ENCODE data around the gene H2AZ2. TPM values are rescaled to one million over a fixed set of nuclear protein-coding genes. Genes with fewer than 3 reads are reported as not detected.

H2AZ2 gene
- 157 TPM for polyA plus RNA-seq (2013, experiment 1 of 2)
- polyA plus RNA-seq (2013, experiment 2 of 2) = 193 TPM

DNA sequence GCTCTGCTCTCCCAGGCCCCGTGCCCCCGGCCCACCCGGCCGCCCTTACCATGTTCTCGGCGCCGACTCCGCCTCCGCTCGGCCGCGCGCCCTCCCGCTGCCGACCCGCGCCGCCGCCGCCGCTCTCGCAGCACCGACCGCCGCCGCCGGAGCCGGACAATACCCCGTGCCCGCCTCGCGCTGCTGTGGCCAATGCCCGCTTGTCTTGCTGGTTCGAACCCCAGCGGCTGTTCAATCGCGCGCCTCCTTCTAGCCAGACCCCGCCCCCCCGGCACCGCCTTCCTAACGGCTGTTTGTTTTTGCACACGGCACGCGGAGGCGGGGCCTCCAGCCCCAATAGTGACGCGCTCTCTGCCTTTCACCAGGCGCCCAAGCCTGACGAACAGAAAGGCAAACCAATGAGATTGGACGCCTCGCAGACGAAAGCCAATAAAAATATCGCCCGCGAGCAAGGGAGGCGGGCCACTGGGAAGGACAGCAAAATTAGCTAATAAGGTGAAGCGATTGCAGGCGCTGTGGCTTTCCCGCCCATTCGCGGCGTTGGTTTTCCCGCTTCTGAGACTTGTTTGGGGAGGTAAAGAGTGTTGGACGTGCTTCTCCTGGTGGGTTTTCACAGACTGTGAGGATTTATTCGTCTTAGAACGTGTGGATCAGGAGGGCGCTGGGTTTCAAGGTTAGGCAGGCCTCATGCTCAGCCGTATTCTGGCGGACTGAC, at the start of gene H2AZ2:
Gene H2AZ2, minus strand, starts transcription at position 168 of the 715 bp plus-strand sequence. Its CDS starts 116 bp downstream, at position 52.
- H3K4me3 ChIP-seq (ENCODE audit: low read length) = peak within 1 kb of the TSS; percentile 82
- no peaks in the 10 kb centered on the region for H3K36me3 ChIP-seq (ENCODE audit: insufficient read depth, low read length)
- WGBS = under 1% methylated on average over 70 of the region's 70 CpGs
- peaks cover 8% of the 10 kb centered on the region; the same call in 1 of the 2 replicates for H3K4me1 ChIP-seq (ENCODE audit: insufficient read depth, low read length)
- no peaks in the 10 kb centered on the region for H3K27me3 ChIP-seq (ENCODE audit: insufficient read depth, low read length)
- no peaks in the 10 kb centered on the region for H3K9me3 ChIP-seq (ENCODE audit: insufficient read depth, low read depth, low read length)
- H3K27ac ChIP-seq (ENCODE audit: low read depth, low read length) = peak within 1 kb of the TSS; percentile 96
- H3K9ac ChIP-seq (ENCODE audit: low read depth, low read length) = peak within 1 kb of the TSS; percentile 93

DNA sequence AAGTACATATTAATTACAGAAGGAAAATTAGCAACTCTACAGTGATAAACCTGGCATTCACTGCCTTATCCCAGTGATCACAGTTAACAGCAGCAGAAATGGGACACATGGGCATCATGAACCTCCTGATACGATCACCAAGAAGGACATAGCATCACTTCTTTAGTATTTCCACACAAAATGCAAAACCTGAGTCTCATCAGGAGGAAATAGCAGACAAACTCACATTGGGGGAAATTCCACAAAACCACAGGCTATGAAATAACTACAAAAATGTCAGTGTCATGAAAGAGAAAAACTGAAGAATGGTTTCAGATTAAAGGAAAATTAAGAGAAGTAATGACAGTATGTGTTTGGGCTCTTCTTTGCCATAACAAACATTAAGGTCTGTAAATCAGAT, 49.4 kb upstream of the H2AZ2 start:
- 86% methylated on average over 1 of the region's 1 CpG for WGBS

GRCh38 chr7:44894888-44895580, 47.1 kb upstream of the H2AZ2 start:
- Histone ChIP-seq H3K27me3 (ENCODE audit: insufficient read depth, low read length) (no peaks in the 10 kb centered on the region), H3K4me3 (ENCODE audit: low read length) (no peak overlapping the region), H3K27ac (ENCODE audit: low read depth, low read length) (no peak overlapping the region), H3K9ac (ENCODE audit: low read depth, low read length) (no peak overlapping the region), H3K9me3 (ENCODE audit: insufficient read depth, low read depth, low read length) (no peaks in the 10 kb centered on the region), H3K4me1 (ENCODE audit: insufficient read depth, low read length) (no peaks in the 10 kb centered on the region), H3K36me3 (ENCODE audit: insufficient read depth, low read length) (no peaks in the 10 kb centered on the region)
- 87% methylated on average over 4 of the region's 4 CpGs for WGBS

More for the DNA sequence above, 49.4 kb upstream of the H2AZ2 start:
- no peaks in the 10 kb centered on the region for H3K27me3 ChIP-seq (ENCODE audit: insufficient read depth, low read length)
- H3K27ac ChIP-seq (ENCODE audit: low read depth, low read length) = no peak overlapping the region
- H3K36me3 ChIP-seq (ENCODE audit: insufficient read depth, low read length) = no peaks in the 10 kb centered on the region
- H3K4me1 ChIP-seq (ENCODE audit: insufficient read depth, low read length) = no peaks in the 10 kb centered on the region
- no peaks in the 10 kb centered on the region for H3K9me3 ChIP-seq (ENCODE audit: insufficient read depth, low read depth, low read length)
- no peak overlapping the region for H3K4me3 ChIP-seq (ENCODE audit: low read length)
- H3K9ac ChIP-seq (ENCODE audit: low read depth, low read length) = no peak overlapping the region

GRCh38 chr7:44893710-44894234, 45.9 kb upstream of the H2AZ2 start:
- Histone ChIP-seq H3K27me3 (ENCODE audit: insufficient read depth, low read length) (no peaks in the 10 kb centered on the region), H3K27ac (ENCODE audit: low read depth, low read length) (no peak overlapping the region), H3K4me1 (ENCODE audit: insufficient read depth, low read length) (no peaks in the 10 kb centered on the region), H3K9ac (ENCODE audit: low read depth, low read length) (no peak overlapping the region), H3K4me3 (ENCODE audit: low read length) (no peak overlapping the region), H3K36me3 (ENCODE audit: insufficient read depth, low read length) (no peaks in the 10 kb centered on the region), H3K9me3 (ENCODE audit: insufficient read depth, low read depth, low read length) (no peaks in the 10 kb centered on the region)
- 74% methylated on average over 8 of the region's 8 CpGs for WGBS

- 88% methylated on average over 1 of the region's 1 CpG for WGBS
- Histone ChIP-seq H3K9me3 (ENCODE audit: insufficient read depth, low read depth, low read length) (no peaks in the 10 kb centered on the region), H3K27ac (ENCODE audit: low read depth, low read length) (no peak overlapping the region), H3K36me3 (ENCODE audit: insufficient read depth, low read length) (no peaks in the 10 kb centered on the region), H3K4me3 (ENCODE audit: low read length) (no peak overlapping the region), H3K9ac (ENCODE audit: low read depth, low read length) (no peak overlapping the region), H3K27me3 (ENCODE audit: insufficient read depth, low read length) (no peaks in the 10 kb centered on the region), H3K4me1 (ENCODE audit: insufficient read depth, low read length) (no peaks in the 10 kb centered on the region)
Observed at GRCh38 chr7:44891791-44892190, 43.9 kb upstream of the H2AZ2 start.

GRCh38 chr7:44891372-44891771, 43.5 kb upstream of the H2AZ2 start:
- Histone ChIP-seq H3K27me3 (ENCODE audit: insufficient read depth, low read length) (no peaks in the 10 kb centered on the region), H3K36me3 (ENCODE audit: insufficient read depth, low read length) (no peaks in the 10 kb centered on the region), H3K4me3 (ENCODE audit: low read length) (no peak overlapping the region), H3K4me1 (ENCODE audit: insufficient read depth, low read length) (no peaks in the 10 kb centered on the region), H3K9me3 (ENCODE audit: insufficient read depth, low read depth, low read length) (no peaks in the 10 kb centered on the region), H3K9ac (ENCODE audit: low read depth, low read length) (no peak overlapping the region), H3K27ac (ENCODE audit: low read depth, low read length) (no peak overlapping the region)
- 70% methylated on average over 2 of the region's 2 CpGs for WGBS

DNA sequence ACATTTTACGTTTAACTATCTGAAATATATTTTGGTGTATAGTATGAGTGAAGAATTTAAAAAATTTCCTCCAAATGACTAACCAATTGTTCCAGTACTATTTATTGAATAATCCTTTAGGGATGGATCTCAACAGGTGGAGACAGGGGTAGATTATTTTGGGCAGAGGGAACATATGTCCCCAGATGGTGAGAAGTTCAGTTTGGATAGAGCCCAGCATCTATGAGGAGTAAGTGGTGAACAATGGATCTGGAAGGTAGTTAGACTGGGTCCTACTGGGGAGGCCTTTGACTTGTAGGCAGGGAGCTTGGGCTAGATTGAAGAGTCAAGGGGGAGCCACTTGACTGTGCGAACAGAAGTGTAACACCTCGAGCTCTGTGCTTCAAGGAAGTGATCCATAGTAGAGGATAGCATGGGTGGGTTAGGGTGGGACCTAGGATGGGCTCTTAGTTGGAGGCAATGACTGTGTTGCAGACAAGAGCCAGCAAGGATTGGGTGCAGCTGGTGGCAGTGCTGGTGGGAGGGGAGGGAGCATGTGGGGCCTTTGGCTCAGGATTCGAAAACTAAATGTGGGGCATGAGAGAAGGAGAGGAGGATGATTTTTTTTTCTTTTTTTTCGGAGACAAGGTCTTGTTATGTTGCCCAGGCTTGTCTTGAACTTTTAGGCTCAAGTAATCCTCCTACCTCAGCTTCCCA, 41.3 kb upstream of the H2AZ2 start:
- no peaks in the 10 kb centered on the region for H3K27me3 ChIP-seq (ENCODE audit: insufficient read depth, low read length)
- no peaks in the 10 kb centered on the region for H3K36me3 ChIP-seq (ENCODE audit: insufficient read depth, low read length)
- 87% methylated on average over 3 of the region's 5 CpGs for WGBS
- H3K27ac ChIP-seq (ENCODE audit: low read depth, low read length) = no peak overlapping the region
- H3K9ac ChIP-seq (ENCODE audit: low read depth, low read length) = no peak overlapping the region
- H3K4me1 ChIP-seq (ENCODE audit: insufficient read depth, low read length) = no peaks in the 10 kb centered on the region
- H3K9me3 ChIP-seq (ENCODE audit: insufficient read depth, low read depth, low read length) = no peaks in the 10 kb centered on the region
- no peak overlapping the region for H3K4me3 ChIP-seq (ENCODE audit: low read length)

GRCh38 chr7:44887293-44887692, 39.4 kb upstream of the H2AZ2 start:
- Histone ChIP-seq H3K36me3 (ENCODE audit: insufficient read depth, low read length) (peaks cover 19% of the 10 kb centered on the region), H3K9me3 (ENCODE audit: insufficient read depth, low read depth, low read length) (no peaks in the 10 kb centered on the region), H3K9ac (ENCODE audit: low read depth, low read length) (no peak overlapping the region), H3K27me3 (ENCODE audit: insufficient read depth, low read length) (no peaks in the 10 kb centered on the region), H3K4me1 (ENCODE audit: insufficient read depth, low read length) (peaks cover 19% of the 10 kb centered on the region), H3K27ac (ENCODE audit: low read depth, low read length) (no peak overlapping the region), H3K4me3 (ENCODE audit: low read length) (no peak overlapping the region)
- 86% methylated on average over 6 of the region's 6 CpGs for WGBS

DNA sequence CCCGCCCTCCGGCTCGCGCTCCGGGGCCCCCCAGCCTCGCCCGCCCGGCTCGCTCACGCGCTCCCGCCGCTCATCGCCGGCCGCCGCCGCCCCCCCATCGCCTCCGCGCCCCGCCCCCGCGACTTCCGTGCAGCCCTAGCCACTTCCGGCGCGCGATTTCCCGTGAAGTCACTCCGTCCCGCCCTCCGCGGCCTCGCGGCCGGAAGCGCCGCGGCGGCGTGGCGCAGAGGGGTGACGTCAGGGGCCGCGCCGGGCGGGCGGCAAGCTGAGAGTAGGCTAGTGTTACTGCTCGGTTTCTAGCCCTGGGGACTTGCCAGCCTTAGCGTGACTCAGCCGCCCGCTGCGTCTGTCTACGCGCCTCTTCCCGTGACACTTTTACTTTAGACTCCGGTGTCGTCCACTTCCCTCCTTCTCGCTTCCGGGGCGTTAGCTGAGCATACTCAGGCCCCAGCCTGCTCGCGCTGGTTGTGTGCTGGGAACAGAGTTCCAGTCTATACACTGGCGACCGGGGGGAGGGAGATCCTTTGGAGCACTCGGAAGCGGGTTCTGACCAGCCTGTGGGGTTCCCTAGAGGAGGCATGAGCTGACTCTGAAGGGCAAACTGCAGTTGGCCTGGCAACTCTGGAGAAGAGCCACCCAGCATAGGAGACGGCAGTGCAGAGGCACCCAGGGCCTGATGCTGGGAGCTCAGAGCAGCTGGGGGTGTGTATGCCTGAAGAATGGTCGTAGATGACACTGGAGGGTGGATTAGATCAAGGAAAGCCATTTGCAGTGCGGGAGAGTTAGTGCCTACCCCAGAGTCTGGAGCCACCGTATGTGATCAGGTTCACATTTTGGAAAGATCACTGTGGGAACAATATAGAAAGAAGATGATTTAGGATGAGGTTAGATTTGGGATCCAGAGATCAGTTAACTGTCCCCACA, 37.8 kb upstream of the H2AZ2 start, which contains the start of gene PURB:
Gene PURB, minus strand, starts transcription at position 137 of the 924 bp plus-strand sequence. CDS start 182 bp downstream, outside the sequence.
- peak within 1 kb of the TSS; percentile 84 for H3K4me3 ChIP-seq (ENCODE audit: low read length)
- peaks cover 36% of the 10 kb centered on the region for H3K4me1 ChIP-seq (ENCODE audit: insufficient read depth, low read length)
- WGBS = 2% methylated on average over 72 of the region's 72 CpGs
- H3K27ac ChIP-seq (ENCODE audit: low read depth, low read length) = peak within 1 kb of the TSS; percentile 90
- no peaks in the 10 kb centered on the region for H3K9me3 ChIP-seq (ENCODE audit: insufficient read depth, low read depth, low read length)
- peaks cover 31% of the 10 kb centered on the region for H3K36me3 ChIP-seq (ENCODE audit: insufficient read depth, low read length)
- H3K9ac ChIP-seq (ENCODE audit: low read depth, low read length) = peak within 1 kb of the TSS; percentile 93
- no peaks in the 10 kb centered on the region for H3K27me3 ChIP-seq (ENCODE audit: insufficient read depth, low read length)

GRCh38 chr7:44884621-44885393, 36.9 kb upstream of the H2AZ2 start:
- peaks cover 40% of the 10 kb centered on the region for H3K36me3 ChIP-seq (ENCODE audit: insufficient read depth, low read length)
- no peaks in the 10 kb centered on the region for H3K9me3 ChIP-seq (ENCODE audit: insufficient read depth, low read depth, low read length)
- peaks cover 38% of the 10 kb centered on the region for H3K4me1 ChIP-seq (ENCODE audit: insufficient read depth, low read length)
- H3K27ac ChIP-seq (ENCODE audit: low read depth, low read length) = peak overlapping the region; percentile 90
- peak overlapping the region; percentile 86 for H3K9ac ChIP-seq (ENCODE audit: low read depth, low read length)
- peak overlapping the region; percentile 84 for H3K4me3 ChIP-seq (ENCODE audit: low read length)
- under 1% methylated on average over 107 of the region's 107 CpGs for WGBS
- H3K27me3 ChIP-seq (ENCODE audit: insufficient read depth, low read length) = no peaks in the 10 kb centered on the region

All from HUES64 (cell line).